Activated CD4-positive, alpha-beta T cell treated with anti-CD3 and anti-CD28 coated beads, Interleukin-2, amount 50 U/mL, for 24 hours (primary cell): ENCODE data around the gene CYSTM1.
A peak's percentile ranks its signal among the peaks of the same experiment; 100 is the strongest.

Experiments used
- DNase-seq, 2 donors: peaks; one replicate each; pipeline ENCODE4 v3.0.0-alpha.2; 2020; ENCODE audit warnings: low read depth in 1 of 2, low spot score in 1 of 2

The CYSTM1 gene

DNA sequence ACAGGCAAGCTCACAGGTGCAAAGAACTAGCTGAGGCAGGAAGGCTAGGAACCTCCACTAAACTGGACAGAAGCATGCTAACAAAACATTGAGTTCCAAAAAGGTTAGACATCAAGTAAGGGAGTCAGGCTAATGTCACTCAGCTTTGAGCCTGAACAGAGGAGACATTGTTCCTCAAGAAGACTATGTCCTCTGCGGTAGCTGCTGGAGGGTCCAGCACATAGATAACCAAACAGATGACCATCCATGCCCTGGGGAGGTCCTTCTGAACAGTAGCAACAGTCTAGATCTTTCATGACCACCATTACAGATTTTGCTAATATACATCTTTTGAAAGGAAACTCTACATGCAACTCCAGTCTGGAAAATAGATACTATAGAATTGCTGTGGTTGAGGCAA, 57.7 kb downstream of the CYSTM1 start:
- DNase-seq = no peak

DNA sequence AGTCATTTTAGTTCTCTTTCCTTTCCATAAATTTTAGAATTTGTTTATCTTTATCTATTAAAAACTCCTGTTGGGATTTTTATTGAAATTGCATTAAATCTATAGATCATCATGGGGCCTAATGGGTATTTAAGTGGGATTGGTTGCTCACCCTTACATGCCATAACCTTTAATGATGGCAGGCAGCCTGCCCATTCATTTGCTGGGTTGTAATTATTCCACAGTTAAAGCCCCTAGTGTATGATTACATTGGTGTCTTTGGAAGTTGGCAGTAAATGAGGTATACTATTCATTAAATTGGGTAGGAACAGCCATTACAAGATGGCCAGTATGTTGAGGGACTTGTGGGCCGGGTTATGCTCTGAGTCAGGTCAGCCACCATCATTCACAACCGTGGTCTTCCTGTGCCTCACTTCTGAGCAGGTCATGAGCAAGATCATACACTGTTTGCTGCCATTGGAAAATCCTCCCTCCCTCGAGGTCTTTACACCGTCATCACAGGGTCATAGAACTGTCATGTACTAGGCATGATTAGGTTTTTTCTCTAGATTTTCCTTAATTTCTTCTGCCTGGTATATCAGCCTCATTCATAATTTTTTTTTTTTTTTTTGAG, 59.5 kb downstream of the CYSTM1 start:
- DNase-seq = no peak

DNA sequence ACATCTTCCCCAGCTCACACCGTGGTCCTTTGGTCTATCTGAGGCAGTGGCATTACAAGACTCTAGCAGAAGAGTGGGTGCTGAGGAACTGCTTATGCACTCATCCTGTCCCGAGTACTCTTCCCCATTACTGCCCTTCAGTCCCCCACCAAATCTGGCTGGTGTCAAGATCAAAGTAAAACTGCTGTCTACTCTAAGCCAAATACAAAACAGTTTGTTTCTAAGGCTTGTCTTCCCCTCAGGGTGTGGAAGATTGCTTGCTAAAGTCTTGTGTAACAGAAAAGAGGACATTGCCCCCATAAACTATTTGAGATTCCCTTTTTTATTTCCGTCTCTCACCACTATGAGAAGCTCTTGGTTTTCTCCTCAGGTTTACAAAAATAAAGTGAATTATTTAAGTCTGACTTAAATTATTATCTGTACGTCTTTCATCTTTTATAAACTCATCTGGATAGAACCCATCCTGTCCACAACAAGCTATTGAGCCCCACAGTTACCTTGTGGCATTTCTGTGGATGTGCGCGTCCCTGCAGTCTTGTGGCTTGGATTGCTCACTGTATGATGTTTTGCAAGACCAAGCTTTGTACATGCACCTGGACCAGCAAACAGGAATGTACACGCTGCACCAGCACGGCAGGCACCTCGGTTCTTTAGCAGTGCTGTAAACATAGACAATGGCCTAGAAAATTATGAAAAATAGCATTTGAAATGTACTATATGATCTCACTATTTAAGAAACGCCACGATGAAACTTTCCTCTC, 61.0 kb downstream of the CYSTM1 start:
- no peak for DNase-seq

DNA sequence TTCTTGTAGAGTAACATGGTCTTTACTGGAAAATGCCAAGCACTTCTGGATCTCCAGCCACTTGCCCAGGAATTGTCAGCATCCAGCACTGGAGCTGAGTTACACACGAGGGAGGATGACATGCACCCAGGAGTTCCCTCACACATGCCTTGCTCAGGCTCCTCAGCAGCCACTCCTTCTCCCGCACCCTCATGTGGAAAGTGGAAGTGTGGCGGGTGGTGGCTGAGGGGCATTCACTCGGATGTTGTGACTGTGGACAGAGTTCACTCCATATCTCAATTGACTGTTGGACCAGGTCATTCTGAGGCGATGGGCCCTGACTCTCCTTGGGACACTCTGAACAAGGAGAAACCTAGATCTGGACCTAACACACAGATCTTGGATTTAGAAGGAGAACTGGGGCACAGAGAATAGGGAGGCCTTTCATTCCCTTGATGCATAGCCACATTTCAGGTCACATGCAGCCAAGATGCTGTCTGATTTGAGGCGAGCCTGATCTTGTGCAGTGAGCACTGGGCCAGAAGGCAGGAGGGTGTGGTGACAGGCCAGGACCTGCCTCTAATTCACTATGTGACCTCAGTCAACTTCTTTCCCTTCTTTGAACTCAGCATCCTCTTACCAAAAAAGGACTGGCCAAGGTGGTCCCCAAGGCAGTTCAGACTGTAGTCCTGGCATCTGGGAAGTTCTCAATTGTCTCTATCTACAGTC, 62.1 kb downstream of the CYSTM1 start:
- no peak for DNase-seq

DNA sequence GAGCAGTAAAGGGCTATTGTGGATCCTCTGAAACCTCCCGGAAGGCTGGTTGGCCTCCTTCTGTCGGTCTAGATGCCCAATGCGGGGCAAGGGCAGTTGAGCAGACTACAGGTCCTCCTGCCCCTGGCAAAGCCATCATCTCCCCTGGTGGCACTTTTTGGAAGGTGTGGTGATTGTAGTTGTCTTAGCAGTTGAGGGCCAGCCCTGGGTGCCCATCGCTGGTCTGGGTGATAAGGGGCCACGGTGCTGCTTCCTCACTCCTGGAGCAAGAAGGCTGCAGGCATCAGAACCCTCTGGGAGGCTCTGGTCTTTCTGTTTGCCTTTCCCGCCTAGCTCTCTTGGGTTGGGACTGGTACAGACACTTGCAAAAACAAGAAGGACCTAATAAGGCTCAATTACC, 63.8 kb downstream of the CYSTM1 start:
- DNase-seq = no peak

DNA sequence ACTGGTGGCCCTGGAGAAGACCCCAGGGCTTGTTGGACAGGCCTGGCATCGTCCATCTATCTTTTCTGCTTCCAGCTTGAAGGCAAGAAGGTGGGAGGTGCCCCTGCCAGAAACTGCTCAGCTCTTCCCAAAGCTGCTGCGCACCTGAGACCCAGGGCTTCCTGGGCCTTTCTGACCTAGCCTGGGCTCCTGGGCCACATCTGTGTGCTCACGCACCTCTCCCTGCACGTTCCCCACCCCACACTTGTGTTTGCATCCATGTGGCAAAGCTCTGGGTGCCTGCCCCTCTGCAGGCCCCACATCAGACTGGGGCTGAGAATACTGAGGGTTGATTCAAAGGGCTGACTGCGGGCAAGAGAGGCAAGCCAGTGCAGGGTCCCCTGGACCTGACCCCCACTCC, 64.5 kb downstream of the CYSTM1 start:
- no peak for DNase-seq

DNA sequence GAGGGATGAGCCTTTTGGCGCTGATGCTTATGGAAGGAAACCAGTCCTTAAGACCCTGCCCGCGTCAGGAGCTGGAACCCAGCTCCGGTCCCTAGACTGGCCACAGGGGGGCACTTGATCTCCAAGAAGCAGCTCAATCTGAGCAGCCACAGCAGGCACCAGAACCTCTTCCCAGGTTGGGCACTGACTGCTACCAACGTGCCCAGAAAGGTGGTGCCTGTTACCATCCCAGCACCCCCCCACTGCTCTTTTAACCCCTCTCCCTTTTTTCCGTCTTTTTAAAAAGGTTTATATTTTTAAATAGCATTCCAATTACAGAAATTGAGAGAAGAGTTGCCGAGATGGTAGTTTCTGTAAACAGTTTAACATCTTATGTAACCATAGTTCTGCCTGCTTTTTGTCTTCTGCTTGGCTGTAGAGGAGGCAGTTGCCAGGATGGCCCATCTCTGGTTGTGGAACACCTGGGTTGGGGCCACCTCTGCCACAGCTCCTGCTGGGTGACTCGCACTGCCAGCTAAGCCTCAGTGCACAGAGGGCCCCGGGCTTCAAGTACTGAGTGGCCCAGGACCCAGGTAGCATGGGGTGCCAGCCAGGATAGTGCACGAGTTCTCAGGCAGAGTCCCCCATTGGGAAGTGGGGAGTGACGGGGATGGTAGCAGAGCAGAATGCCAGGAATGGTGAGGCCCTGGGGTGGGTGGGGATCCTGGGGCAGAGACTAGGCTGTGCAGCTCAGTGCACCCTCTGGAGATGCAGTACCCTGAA, 65.1 kb downstream of the CYSTM1 start:
- DNase-seq = peak in 1 of 2 donors; percentile 41

DNA sequence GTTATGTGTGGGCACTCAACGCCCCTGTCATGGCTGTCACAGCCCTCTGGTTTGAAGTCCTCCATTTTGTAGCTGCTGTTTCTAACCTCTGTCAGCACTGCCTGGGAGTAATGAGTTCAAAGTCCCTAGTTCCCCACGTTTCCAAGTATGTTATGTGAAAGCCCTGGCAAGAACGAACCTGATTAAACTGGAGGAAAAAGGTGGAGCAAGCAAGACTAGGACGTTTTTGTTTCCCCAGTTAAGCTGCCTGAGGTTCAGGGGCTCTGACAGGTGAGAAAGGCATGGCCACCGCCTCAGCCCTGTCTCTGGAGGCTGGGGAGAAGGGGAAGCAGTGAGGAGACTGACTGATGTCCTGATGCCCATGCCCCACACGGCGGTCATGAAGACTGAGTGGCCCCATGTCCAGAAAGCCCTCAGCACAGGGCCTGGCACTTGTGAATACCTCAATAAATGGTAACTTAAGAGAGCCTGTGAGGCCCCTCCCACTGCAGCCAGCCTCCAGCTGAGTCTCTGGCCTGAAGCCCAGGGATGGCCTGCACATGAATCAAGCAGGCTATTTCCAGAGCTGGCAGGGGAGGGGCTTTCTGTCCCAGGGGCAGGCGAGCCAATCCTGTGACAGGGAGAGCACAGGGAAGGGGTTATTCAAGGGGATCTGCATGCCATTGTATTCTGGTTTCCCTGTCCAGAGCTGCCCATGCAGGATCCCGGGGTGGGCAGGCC, 66.2 kb downstream of the CYSTM1 start:
- no peak for DNase-seq

DNA sequence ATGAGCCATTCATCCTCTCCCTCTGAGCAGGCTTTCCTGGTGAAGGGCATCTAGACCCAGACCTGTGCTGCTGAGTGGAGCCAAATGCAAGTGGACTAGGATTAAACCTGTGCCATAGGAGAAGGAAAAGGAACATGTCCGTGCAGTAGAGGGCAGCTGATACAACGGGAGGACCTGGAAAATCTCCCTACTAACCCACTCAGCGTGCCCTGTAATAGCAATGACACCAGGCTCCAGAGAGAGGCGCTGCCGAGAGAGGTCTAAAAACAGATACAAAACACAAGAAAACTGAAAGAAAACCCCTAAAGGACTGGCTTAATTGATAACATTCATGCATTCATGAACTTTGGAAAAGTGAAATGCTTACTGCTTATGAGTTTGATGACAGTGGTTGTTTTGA, 67.1 kb downstream of the CYSTM1 start:
- DNase-seq = no peak

DNA sequence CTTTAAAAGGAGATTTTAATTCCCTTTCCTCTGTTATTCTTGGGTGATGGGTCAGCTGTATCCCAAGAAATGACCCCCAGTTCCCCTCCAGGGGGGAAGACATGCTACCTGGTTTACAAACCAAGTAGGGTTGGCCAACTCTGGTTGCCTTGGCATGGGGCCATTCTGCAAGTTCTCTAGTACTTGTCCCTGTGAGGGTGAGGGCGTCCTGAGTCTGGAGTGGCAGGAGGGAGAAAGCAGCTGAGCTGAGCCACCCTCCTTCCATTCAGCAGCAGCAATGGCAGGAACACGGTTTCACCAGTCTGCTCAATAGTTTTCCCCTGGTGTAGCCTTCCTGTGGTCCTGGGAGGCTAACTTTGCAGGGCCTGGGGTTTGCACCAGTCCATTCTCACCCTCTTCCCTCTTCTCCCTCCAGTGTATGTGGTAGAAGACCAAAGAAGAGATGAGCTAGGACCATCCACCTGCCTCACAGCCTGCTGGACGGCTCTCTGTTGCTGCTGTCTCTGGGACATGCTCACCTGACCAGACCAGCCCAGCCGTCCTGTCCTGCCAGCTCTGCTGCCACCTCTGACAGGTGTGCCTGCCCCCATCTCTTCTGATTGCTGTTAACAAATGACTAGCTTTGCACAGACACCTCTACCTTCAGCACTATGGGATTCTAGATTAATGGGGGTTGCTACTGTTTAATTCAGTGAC, 68.0 kb downstream of the CYSTM1 start:
- no peak for DNase-seq

DNA sequence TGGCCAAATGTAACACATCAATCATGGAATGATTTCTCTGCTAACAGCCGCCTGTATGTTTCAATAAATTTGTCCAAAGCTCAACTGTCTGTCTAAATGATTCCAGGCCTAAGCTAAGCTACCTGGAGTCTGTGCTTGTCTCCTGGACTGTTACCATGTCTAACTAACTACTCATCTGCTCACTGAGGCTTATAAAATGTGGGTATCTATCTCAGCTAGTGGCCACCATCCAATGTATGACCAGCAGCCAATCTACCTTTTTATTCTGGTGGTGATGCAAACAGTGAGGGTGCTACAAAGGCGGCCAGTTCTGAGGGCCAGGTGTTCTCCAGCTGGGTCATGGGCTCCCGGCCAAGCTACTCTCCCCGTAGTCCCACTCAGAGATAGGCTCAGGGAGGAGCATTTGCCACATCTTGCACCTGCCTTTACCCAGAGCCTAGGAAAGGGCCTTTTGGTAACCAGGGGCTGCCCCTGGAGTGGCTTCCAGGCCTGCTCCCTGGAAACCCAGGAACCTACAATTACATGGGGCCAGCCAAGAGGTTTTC, 68.8 kb downstream of the CYSTM1 start:
- DNase-seq = no peak

DNA sequence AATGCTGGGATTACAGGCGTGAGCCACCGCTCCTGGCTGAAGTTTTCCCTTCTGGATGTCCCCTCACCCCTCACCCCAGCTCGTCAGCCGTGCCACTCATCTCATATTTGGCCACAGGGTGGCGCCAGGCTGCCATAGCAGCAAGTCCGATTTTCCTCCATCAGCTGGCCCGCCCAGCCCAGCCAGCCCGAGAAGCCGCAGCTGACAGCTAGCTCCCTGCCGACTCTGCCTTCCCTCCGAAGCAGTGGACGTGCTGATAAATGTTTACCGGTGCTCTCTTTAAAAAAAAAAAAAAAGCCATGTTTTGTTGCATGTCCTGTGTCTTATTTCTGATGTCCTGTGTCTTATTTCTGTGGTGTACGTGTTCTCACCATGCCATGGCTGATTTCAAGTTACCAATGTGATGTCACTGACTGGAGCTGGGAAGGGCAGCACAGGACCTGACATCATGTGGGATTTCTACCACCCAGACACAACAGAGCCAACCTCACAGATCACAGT, 69.6 kb downstream of the CYSTM1 start:
- DNase-seq = peak; percentile 61 to 70

DNA sequence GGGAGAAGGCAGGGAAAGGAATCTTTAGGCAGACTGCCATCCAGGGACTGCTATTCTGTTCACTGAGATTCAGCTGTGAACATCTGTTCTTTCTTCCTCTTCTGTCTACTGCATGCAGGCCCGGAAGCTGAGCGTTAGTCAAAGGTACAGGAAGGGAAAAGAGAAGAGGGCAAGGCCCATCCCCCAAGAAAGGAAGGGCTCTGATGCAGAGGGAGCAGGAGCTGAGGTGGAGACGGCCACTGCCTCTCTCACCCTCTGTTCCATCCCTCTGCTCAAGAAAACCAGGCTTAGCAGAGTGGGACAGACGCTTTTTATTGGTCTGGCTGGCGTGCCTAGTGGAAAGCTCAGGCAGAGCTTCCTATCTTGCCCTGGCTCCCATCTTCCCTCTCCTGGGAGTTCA, 70.4 kb downstream of the CYSTM1 start:
- DNase-seq = no peak

DNA sequence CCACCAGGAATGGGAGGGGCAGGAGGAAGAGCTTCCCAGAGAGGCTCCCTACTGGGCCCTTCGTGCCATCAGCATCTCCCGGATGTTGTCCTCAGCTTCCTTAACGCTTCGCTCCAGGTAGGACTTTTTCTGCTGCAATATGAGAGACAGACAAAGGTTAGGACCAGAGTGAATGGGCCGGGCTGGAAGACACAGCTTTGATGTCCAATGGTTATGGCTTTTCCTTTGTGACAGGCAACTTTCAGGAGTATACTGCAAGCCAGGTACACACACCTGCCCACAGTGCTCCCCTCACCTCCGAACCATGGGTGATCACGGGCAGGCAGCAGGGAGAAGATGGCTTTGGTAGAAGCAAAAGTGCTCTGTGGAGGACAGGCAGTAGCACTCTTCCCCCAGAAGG, 70.9 kb downstream of the CYSTM1 start:
- DNase-seq = no peak

DNA sequence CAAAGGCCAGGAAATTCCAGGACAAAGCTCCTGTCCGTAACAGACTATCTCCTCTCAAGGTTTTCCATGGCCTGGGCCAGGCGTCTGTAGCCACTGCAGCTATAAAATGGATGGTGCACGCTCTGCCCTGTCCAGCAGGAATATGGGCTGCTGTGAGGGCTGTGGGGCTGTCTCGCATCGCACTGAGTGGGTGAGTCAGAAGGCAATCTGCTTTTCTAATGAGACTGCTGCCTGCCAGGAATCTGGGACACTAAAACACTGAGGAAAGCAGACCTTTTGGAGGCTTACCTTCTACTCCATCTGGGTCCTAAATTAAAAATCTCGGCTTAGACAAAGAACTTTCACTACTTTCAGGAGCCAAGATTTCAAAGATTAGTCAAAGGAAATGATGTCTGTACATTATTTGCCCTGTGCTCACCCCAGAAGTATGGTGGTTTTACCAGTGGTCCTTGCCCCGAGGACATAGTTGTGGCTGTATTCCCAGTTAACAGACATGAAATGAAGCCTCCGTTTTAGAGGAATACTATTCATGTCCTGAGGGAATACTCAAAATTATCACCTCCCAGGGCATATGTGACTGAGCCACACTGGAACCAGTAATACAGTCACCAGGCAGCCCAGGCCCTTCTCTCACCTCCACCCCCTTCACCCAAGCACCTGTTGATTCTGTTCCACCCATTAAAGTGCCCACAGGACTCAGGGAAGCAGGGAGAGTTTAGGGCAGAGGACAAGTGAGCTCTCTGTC, 71.6 kb downstream of the CYSTM1 start:
- no peak for DNase-seq

DNA sequence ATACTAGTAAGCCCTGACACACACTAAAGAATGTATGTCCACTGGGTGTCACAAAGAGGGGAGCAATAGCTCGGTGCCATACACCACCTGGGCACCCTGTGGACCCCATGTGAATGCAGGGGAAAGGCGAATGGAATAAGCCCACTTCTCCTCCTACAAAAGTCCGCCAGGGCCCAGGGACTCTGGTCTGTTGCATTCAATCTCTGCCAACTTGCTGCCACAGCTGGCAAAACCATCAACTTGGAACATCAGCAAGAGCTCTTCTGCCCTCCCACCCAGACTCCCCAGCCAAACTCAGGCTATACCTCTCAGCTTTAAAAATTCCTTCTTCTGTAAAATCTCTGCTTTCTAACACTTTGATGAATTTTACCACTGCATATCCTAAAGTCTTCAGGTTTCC, 73.4 kb downstream of the CYSTM1 start:
- DNase-seq = no peak

DNA sequence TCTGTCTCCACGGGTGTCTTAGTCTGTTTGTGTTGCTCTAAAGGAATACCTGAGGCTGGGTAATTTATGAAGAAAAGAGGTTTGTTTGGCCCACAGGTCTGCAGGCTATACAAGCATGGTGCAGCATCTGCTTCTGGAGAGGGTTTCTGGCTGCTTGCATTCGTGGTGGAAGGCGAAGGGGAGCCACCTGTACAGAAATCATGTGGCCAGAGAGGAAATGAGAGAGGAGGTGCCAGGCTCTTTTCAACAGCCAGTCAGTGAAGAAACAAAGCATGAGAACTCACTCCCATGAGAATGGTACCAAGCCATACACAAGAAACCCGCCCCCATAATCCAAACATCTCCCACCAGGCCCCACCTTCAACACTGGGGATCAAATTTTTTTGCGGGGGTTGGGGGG, 74.5 kb downstream of the CYSTM1 start:
- no peak for DNase-seq

DNA sequence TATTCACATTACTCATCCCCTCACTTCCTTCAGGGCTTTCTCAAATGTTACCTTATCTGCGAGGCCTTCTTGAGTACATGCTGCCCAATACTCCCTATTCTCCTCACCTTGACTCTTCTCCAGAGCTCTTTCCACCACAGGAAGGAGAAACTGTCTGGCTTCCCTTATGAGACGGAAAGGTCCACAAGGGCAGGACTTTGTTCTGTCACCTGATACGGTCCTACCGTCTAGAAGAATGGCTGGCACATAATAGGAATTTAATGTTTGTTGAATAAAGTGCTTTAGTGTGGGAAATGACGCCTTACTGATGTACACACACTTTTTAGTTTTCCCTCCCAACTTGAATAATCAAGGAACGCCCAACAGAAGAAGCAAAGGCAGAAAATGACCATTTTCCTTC, 75.4 kb downstream of the CYSTM1 start:
- DNase-seq = no peak

DNA sequence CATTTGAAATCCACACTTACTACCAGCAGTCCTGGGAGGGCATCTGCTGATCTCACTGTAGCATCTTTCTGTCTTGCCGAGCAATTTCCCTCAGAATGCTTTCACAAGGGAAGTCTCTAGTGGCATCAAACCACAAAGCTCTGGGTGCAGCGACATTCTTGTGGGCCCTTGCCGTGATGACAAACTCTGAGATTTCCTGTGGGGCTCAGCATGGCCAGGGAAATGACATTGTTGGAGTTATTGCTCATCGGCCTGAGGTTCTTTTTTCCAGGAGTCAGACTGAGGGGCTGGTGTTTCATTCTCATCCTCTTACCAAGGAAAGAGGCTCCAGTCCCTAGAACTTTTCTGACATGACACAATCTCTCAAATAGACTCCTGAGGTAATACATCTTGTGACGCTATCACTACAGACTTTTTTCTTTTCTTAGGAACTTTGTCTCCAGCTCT, 76.6 kb downstream of the CYSTM1 start:
- peak; percentile 21 to 56 for DNase-seq
